GM12878 (cell line): ENCODE measurements around the gene NDUFB11. TPM values are rescaled to one million over a fixed set of nuclear protein-coding genes. Genes with fewer than 3 reads are reported as not detected.

Experiments
- ATAC-seq: fragments of 200-7000 bp; cut with Tn5 transposase; 3 replicates; pipeline ENCODE4 v1.9.1; 2020; ENCODE audit warnings: mild to moderate bottlenecking, moderate library complexity
- BruUV-seq: library from RNA; stranded (reverse); fragments of 400-500 nt; replicated peaks from 2 replicates; lab custom pipeline; 2021; lab: Mats Ljungman, UMichigan
- CTCF ChIA-PET: fragments of 300-600 bp; sonication (Branson Sonifier 250); formaldehyde crosslinking; extraction: SDS; loops from one replicate; lab custom pipeline; 2021; ENCODE audit warnings: inconsistent platforms; lab: Yijun Ruan, JAX
- POLR2A ChIA-PET: fragments of 350-600 bp; formaldehyde crosslinking; extraction: SDS; loops from one replicate; lab custom pipeline; 2021; ENCODE audit warnings: inconsistent platforms; lab: Charles Lee
- RAD21 ChIA-PET: fragments of 300-600 bp; sonication (Branson Sonifier 250); formaldehyde crosslinking; loops from one replicate; lab custom pipeline; 2023; ENCODE audit warnings: antibody characterized with exemption; ENCODE audit not compliant: unreplicated experiment; lab: Charles Lee
- SMC1A ChIA-PET: fragments of 300-600 bp; sonication (Branson Sonifier 250); formaldehyde crosslinking; loops from one replicate; lab custom pipeline; 2023; ENCODE audit not compliant: unreplicated experiment, uncharacterized antibody; lab: Charles Lee
- DNase-seq: peaks from one replicate; pipeline ENCODE4 v3.0.0-alpha.2; 2011; ENCODE audit warnings: low read depth, low spot score
- FAIRE-seq: peaks from 3 replicates; lab custom pipeline; 2011; peaks lifted over from hg19 to GRCh38; lab: Jason Lieb, UNC
- H2AFZ ChIP-seq: 2 replicates; pipeline ENCODE4 v1.6.0; 2011; ENCODE audit warnings: low read depth, low read length, control low read depth; ENCODE audit not compliant: control insufficient read depth
- H3K27ac ChIP-seq: 2 replicates; pipeline ENCODE4 v1.5.1; 2011; ENCODE audit warnings: control low read depth; ENCODE audit not compliant: control insufficient read depth, insufficient read depth
- H3K27me3 ChIP-seq, 2 experiments: replicated peaks in 1 of 2; 2 replicates each; pipeline versions ENCODE4 v1.6.0 to v1.6.1; 2011; ENCODE audit warnings: low read length in 1 of 2; ENCODE audit not compliant: control insufficient read depth in 2 of 2, insufficient read depth in 2 of 2
- H3K36me3 ChIP-seq, 2 experiments: 2 replicates each; pipeline ENCODE4 v1.5.1; 2011; ENCODE audit warnings: low read length in 1 of 2; ENCODE audit not compliant: control insufficient read depth in 2 of 2, insufficient read depth in 2 of 2
- H3K4me1 ChIP-seq: 2 replicates; pipeline ENCODE4 v1.6.1; 2011; ENCODE audit warnings: mild to moderate bottlenecking, low read length, moderate library complexity, mixed read lengths; ENCODE audit not compliant: control insufficient read depth, insufficient read depth
- H3K4me2 ChIP-seq: 2 replicates; pipeline ENCODE4 v1.6.0; 2011; ENCODE audit warnings: control low read depth; ENCODE audit not compliant: control insufficient read depth, insufficient read depth
- H3K4me3 ChIP-seq: fragments of 200-600 bp; sonication (generic); 2 replicates; pipeline ENCODE4 v1.5.1; 2016
- H3K79me2 ChIP-seq: 2 replicates; pipeline ENCODE4 v1.6.0; 2011; ENCODE audit warnings: low read length; ENCODE audit not compliant: control insufficient read depth, insufficient read depth
- H3K9ac ChIP-seq: 2 replicates; pipeline ENCODE4 v1.8.0; 2011; ENCODE audit warnings: low read length, control low read depth, mixed read lengths; ENCODE audit not compliant: control insufficient read depth, insufficient read depth
- H3K9me3 ChIP-seq: replicated peaks from 3 replicates; pipeline ENCODE4 v1.5.1; 2011; ENCODE audit warnings: mild to moderate bottlenecking, low read length; ENCODE audit not compliant: control insufficient read depth, insufficient read depth
- H4K20me1 ChIP-seq: 2 replicates; pipeline ENCODE4 v1.6.0; 2011; ENCODE audit not compliant: control insufficient read depth, insufficient read depth
- ATF3 ChIP-seq: IDR thresholded peaks from 2 replicates; pipeline ENCODE4 v1.6.1; 2011; ENCODE audit warnings: low read depth, mild to moderate bottlenecking, low read length, moderate library complexity, borderline replicate concordance; ENCODE audit errors: extremely low read depth
- BACH1 ChIP-seq: fragments of 450-650 bp; IDR thresholded peaks from 2 replicates; pipeline ENCODE4 v1.6.1; 2017; ENCODE audit warnings: mild to moderate bottlenecking, borderline replicate concordance
- CBX3 ChIP-seq: fragments of 200-600 bp; sonication (generic); IDR thresholded peaks from 2 replicates; pipeline ENCODE4 v1.6.1; 2016; ENCODE audit warnings: low read depth, borderline replicate concordance
- CREB1 ChIP-seq: IDR thresholded peaks from 2 replicates; pipeline ENCODE4 v1.6.1; 2012; ENCODE audit warnings: low read depth, mild to moderate bottlenecking, inconsistent platforms
- ESRRA ChIP-seq: IDR thresholded peaks from 2 replicates; pipeline ENCODE4 v1.6.1; 2012; ENCODE audit warnings: mild to moderate bottlenecking, low read length, improper control_type of control experiment
- FOXK2 ChIP-seq: fragments of 450-650 bp; IDR thresholded peaks from 2 replicates; pipeline ENCODE4 v1.6.1; 2017; ENCODE audit warnings: mild to moderate bottlenecking, moderate library complexity
- HDAC2 ChIP-seq: fragments of 200-600 bp; sonication (generic); IDR thresholded peaks from 2 replicates; pipeline ENCODE4 v1.6.1; 2017
- IRF4 ChIP-seq: IDR thresholded peaks from 2 replicates; pipeline ENCODE4 v1.6.1; 2011; ENCODE audit warnings: low read depth, low read length
- MXI1 ChIP-seq: fragments of 150-350 bp; IDR thresholded peaks from 2 replicates; pipeline ENCODE4 v1.6.1; 2011; ENCODE audit warnings: low read depth, mild to moderate bottlenecking, inconsistent platforms, low read length, improper control_type of control experiment
- RAD51 ChIP-seq: fragments of 450-650 bp; IDR thresholded peaks from 2 replicates; pipeline ENCODE4 v1.6.1; 2016; ENCODE audit warnings: moderate library complexity, mild to moderate bottlenecking, inconsistent platforms
- SRF ChIP-seq, 2 experiments: IDR thresholded peaks; 2 replicates each; pipeline ENCODE4 v1.6.1; 2011; ENCODE audit warnings: low read depth in 2 of 2, low read length in 2 of 2, mild to moderate bottlenecking in 1 of 2, moderate library complexity in 1 of 2
- TBL1XR1 ChIP-seq: IDR thresholded peaks from 2 replicates; pipeline ENCODE4 v1.6.1; 2012; ENCODE audit warnings: low read depth, low read length, improper control_type of control experiment
- TCF12 ChIP-seq: IDR thresholded peaks from 2 replicates; pipeline ENCODE4 v1.6.1; 2011; ENCODE audit warnings: low read depth, mild to moderate bottlenecking, low read length
- WGBS: methylation state at CpG from one replicate; pipeline ENCODE4 v1.1.6; 2016; ENCODE audit warnings: low lambda C conversion rate; ENCODE audit not compliant: insufficient replicate concordance, insufficient coverage; ENCODE audit errors: missing lambda C conversion rate; 5-methylcytosine and 5-hydroxymethylcytosine counted together
- in situ Hi-C: fragments of 300-500 bp; cut with MboI; formaldehyde crosslinking; loops from 9 replicates; pipeline ENCODE4 v1.14.3; 2018; ENCODE audit warnings: mixed read lengths
- intact Hi-C: fragments of 100-400 bp; cut with micrococcal nuclease; formaldehyde crosslinking; loops from one replicate; pipeline ENCODE4 v1.14.2; 2022; ENCODE audit not compliant: unreplicated experiment
- polyA plus RNA-seq, 11 experiments: library from polyadenylated mRNA; depleted of rRNA in 4 of 11; unstranded in 6 of 11; stranded (reverse) in 5 of 11; fragments of >200 nt; fragmentation: Nextera tagmentation in 4 of 11; fragmentation: Illumina TruSeq in 1 of 11; extraction: Ambion mirVana in 4 of 11; extraction: Trizol in 1 of 11; gene quantifications; 1 replicate in 1 of 11; 2 replicates in 10 of 11; pipeline versions ENCODE4 v1.2.1 to v1.2.3, GENCODE V29; 2011 to 2016; ENCODE audit warnings: inconsistent platforms in 2 of 11, missing spikeins in 2 of 11, low read depth in 1 of 11
- total RNA-seq, 4 experiments: library from RNA; depleted of rRNA in 3 of 4; stranded (reverse); fragments of >200 nt in 3 of 4; fragmentation: Illumina TruSeq in 1 of 4; extraction: Trizol in 1 of 4; gene quantifications; 2 replicates each; pipeline versions ENCODE4 v1.2.1 to v1.2.3, GENCODE V29; 2013 to 2021

Gene NDUFB11
- total and polyA plus RNA-seq, 10 of the 15 experiments (the other 5 are each of a cell fraction or from before 2014, with no cell fraction given), result 16.1 to 202 (median 83.3) TPM

GRCh38 chrX:47158131-47158530, 13.6 kb upstream of the NDUFB11 start:
- POLR2A ChIA-PET, result no interaction called here
- ATAC-seq, result no peak

GRCh38 chrX:47156611-47157520, 12.4 kb upstream of the NDUFB11 start:
- ChIA-PET SMC1A (no interaction called here), RAD21 (no interaction called here), CTCF (interaction anchor here (0.6 kb wide), 1 partner anchor 23 kb away, joined by 3 read pairs; no protein-coding TSS in a partner anchor)
- DNase-seq (no peak), FAIRE-seq (no peak), ATAC-seq (no peak; the same call in 2 of the 3 replicates)
- Histone ChIP-seq H3K9ac (no peak overlapping the region), H3K27ac (no peak overlapping the region), H3K9me3 (peaks cover 2% of the 10 kb centered on the region; the same call in 1 of the 3 replicates), H3K4me1 (no peaks in the 10 kb centered on the region; the same call in 1 of the 2 replicates), H2AFZ (no peak overlapping the region), H3K79me2 (peaks cover 17% of the 10 kb centered on the region), H3K36me3 (peaks cover 0 to 3% of the 10 kb centered on the region in 2 experiments; a peak in 3 of 4 replicates), H3K27me3 (no peaks in the 10 kb centered on the region)
- intact Hi-C loops, result no loop called here
- BruUV-seq, result no TSS peak
- TF ChIP-seq HDAC2, result no peak
- TF ChIP-seq MXI1, result no peak
- TF ChIP-seq BACH1, result no peak
- TF ChIP-seq CBX3, result no peak
- TF ChIP-seq IRF4, result no peak
- TF ChIP-seq CREB1, result no peak
- TF ChIP-seq, all 136 proteins: peak for 0
- Histone ChIP-seq H3K4me2 (no peak overlapping the region), H4K20me1 (no peaks in the 10 kb centered on the region), H3K4me3 (no peak overlapping the region)
- POLR2A ChIA-PET, result interaction anchor here (0.6 kb wide), 1 partner anchor 318 kb away, joined by 3 read pairs; no protein-coding TSS in a partner anchor
- WGBS, result 80% methylated on average over 26 of the region's 26 CpGs
- in situ Hi-C loops, result no loop called here

More at GRCh38 chrX:47158131-47158530, 13.6 kb upstream of the NDUFB11 start:
- Histone ChIP-seq H3K4me3 (no peak overlapping the region), H3K4me1 (no peaks in the 10 kb centered on the region), H2AFZ (no peak overlapping the region)
- WGBS, result 84% methylated on average over 16 of the region's 16 CpGs
- no TSS peak for BruUV-seq
- no peak for DNase-seq
- in situ Hi-C loops, result no loop called here
- TF ChIP-seq TBL1XR1, result no peak
- TF ChIP-seq FOXK2, result no peak
- TF ChIP-seq TCF12, result no peak
- no peak for TF ChIP-seq RAD51
- TF ChIP-seq ATF3, result no peak
- no peak for TF ChIP-seq SRF (IDR thresholded peaks at IDR 0.05; ENCODE audit: low read depth in 2 of 2, low read length in 2 of 2)
- no peak for TF ChIP-seq ESRRA
- TF ChIP-seq IRF4, result no peak
- TF ChIP-seq, all 136 proteins: peak for 0
- intact Hi-C loops, result no loop called here
- H4K20me1 ChIP-seq, result no peaks in the 10 kb centered on the region
- no peak overlapping the region for H3K4me2 ChIP-seq
- peaks cover 0 to 3% of the 10 kb centered on the region in 2 experiments; a peak in 3 of 4 replicates for H3K36me3 ChIP-seq
- ChIA-PET RAD21 (no interaction called here), CTCF (no interaction called here), SMC1A (no interaction called here)
- H3K9me3 ChIP-seq, result peaks cover 2% of the 10 kb centered on the region; the same call in 1 of the 3 replicates
- H3K27me3 ChIP-seq, result no peaks in the 10 kb centered on the region
- H3K79me2 ChIP-seq, result peaks cover 13% of the 10 kb centered on the region
- no peak overlapping the region for H3K27ac ChIP-seq
- no peak overlapping the region for H3K9ac ChIP-seq
- no peak for FAIRE-seq
